H1 (cell line): ENCODE results near the gene FANCI. TPM values are rescaled to one million over a fixed set of nuclear protein-coding genes. Genes with fewer than 3 reads are reported as not detected.

Experiments used
- CHD7 ChIP-seq: fragments of 300-600 bp; sonication (generic); IDR thresholded peaks from 2 replicates; pipeline ENCODE4 v1.7.1; 2012; ENCODE audit warnings: low read length, moderate library complexity, mild to moderate bottlenecking, inconsistent platforms; ENCODE audit not compliant: insufficient replicate concordance
- CTBP2 ChIP-seq: IDR thresholded peaks from 2 replicates; pipeline ENCODE4 v1.7.0; 2011; ENCODE audit warnings: borderline replicate concordance, mild to moderate bottlenecking, moderate library complexity, mixed read lengths, low read length; ENCODE audit not compliant: insufficient read depth, insufficient read length
- JUND ChIP-seq: IDR thresholded peaks from 2 replicates; pipeline ENCODE4 v1.6.1; 2011; ENCODE audit warnings: mild to moderate bottlenecking, improper control_type of control experiment, low read length
- KDM5A ChIP-seq: fragments of 200-600 bp; IDR thresholded peaks from 2 replicates; pipeline ENCODE4 v1.7.1; 2012; ENCODE audit warnings: mild to moderate bottlenecking, low read length, inconsistent platforms, mixed read lengths
- MAX ChIP-seq: IDR thresholded peaks from 2 replicates; pipeline ENCODE4 v1.6.1; 2012; ENCODE audit warnings: inconsistent platforms
- POU5F1 ChIP-seq: IDR thresholded peaks from 2 replicates; pipeline ENCODE4 v1.6.1; 2011; ENCODE audit warnings: low read depth, mild to moderate bottlenecking, low read length, moderate library complexity
- USF2 ChIP-seq: IDR thresholded peaks from 2 replicates; pipeline ENCODE4 v1.6.1; 2011; ENCODE audit warnings: low read length, improper control_type of control experiment
- polyA plus RNA-seq, 7 experiments: library from polyadenylated mRNA; depleted of rRNA in 3 of 7; stranded (reverse) in 5 of 7; unstranded in 2 of 7; fragments of >200 nt in 5 of 7; fragments of 200-250 nt in 2 of 7; gene quantifications; 1 replicate in 5 of 7; 2 replicates in 1 of 7; 4 replicates in 1 of 7; pipeline versions ENCODE4 v1.2.1 to v1.2.3, GENCODE V29; 2011 to 2013; ENCODE audit warnings: missing spikeins in 2 of 7, mixed read lengths in 2 of 7
- total RNA-seq: library from RNA; stranded (reverse); fragmentation: NEBNext Ultra II Directional; extraction: Animal tissue kit (Norgen Biotek cat#: 25700); gene quantifications from 2 replicates; pipeline ENCODE4 v1.2.1, GENCODE V29; 2021

FANCI gene
- total and polyA plus RNA-seq, 2 of the 8 experiments (the other 6 are each of a cell fraction or from before 2014, with no cell fraction given) = 37.8 to 115 TPM

GRCh38 chr15:89206908-89207331 lies 36.9 kb upstream of the FANCI start (continued):
- no peak for TF ChIP-seq CHD7
- TF ChIP-seq KDM5A = no peak
- TF ChIP-seq JUND = peak; percentile 28; the same call in 1 of the 2 replicates
- TF ChIP-seq MAX = 0 out of 2 replicates have a peak, but pooled peaks have one; percentile 10
- no peak for TF ChIP-seq POU5F1
- no peak for TF ChIP-seq CTBP2
- TF ChIP-seq USF2 = no peak
